ENCODE results near the gene ATP6V0E2.
"Not testable (repeated sequence)": the region's sequence is repeated elsewhere in the genome, so short reads cannot be mapped to it uniquely, and the experiment has no call there.

The ATP6V0E2 gene

DNA sequence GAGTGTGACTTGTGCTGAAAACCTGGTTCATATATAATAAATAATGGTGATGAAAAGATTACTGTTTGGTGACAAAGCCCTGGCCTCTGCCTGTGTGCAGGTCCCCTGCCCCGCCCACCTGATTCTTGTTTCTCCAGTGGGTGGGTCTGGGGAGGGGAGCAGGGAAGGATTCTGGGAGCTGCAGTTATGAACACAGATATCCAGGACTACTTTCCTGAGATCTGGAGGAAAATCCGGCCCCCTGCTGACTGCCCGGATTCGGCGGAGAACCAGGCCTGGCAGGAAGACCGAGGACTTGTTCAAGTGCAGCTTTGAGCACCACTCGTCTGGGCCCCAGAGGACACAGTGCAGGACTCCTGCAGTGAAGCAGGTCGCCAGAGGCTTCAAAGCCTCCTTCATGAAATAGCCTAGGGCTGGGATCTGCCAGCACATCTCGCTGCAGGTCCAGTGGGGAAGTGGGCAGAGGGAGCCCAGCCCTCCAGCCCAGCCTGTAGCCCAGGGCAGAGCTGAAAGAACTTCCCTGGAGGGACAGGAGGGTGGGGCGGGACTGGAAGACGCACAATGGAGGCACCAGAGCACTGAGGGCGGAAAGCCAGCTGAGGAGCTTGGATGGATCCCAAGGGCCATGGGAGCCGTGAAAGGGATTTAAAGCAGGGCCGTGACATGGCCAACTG is 7.0 kb downstream of the ATP6V0E2 start:
- peak; percentile 51 for DNase-seq

DNA sequence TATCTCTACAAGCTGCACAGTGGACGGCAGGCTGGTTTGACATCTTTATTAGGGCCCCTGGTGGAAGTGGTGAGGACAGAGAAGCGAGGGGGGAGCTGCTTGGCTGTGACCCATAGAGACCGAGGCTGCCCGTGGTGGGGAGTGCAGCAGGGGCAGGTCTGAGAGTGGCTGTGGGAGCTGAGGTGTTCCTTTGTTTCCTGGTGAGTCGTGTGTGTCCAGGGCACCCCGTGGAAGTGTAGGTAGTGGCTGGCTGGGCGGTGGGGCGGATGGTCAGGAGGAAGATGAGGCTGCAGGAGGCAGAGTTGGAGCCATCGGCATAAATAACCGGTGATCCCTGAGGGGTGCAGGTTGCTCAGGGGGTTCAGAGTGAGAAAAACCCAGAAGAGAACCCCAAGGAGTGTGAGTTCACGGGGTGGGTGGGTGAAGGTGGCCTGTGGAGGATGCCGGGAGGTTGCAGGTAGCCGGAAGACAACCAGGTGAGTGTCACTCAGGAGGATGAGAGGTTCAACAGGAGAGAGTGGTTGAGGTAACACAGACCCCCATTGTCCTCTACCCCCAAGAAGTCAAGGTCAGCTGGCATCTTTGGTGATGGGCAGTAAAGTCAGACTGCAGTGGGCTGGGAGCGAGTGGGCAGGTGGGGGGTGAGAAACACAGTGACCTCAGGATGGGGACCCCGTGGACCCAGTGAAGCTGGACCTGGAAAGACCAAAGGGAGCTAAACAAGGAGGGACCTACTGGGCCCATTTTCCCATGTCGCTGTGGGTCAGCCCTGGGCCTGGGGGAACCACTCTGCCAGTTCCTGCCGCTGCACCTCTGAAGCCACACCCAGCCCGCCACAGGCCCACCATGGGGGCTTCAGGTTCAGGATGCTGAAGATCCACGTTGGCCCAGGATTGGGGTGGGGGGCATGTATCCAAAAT is 7.8 kb downstream of the ATP6V0E2 start:
- DNase-seq, result no peak

- DNase-seq, result no peak
These were observed 8.7 kb downstream of the ATP6V0E2 start for GRCh38 chr7:149882248-149883047.

DNA sequence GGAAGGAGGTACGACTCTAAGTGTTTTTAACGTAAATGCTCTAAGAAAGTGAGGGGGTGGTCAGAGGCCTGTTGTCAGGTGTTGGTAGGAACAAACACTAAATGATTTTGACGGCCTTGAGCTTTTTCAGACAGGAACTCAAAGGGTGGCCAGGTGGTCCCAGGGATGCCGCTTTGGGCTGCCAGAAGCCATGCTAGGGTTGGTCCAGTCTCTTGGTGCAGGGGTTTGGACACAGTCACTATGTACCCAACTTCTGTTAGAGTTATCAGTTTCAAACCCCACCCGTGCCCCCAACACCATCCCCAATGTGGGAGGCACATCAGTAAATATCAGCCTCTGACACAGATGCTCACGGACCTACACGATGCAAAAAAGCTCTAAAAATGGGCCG is 9.3 kb downstream of the ATP6V0E2 start:
- no peak for DNase-seq

GRCh38 chr7:149883452-149883861 is 9.7 kb downstream of the ATP6V0E2 start:
- peak; percentile 15 for DNase-seq

- no peak for DNase-seq
These were observed 10.2 kb downstream of the ATP6V0E2 start for GRCh38 chr7:149884016-149884415.

- DNase-seq, result no peak
These were observed 10.8 kb downstream of the ATP6V0E2 start for GRCh38 chr7:149884541-149884940.

GRCh38 chr7:149885191-149886017 is 11.6 kb downstream of the ATP6V0E2 start:
- no peak for DNase-seq

- no peak for DNase-seq
These were observed 12.2 kb downstream of the ATP6V0E2 start for GRCh38 chr7:149886018-149886415.

DNA sequence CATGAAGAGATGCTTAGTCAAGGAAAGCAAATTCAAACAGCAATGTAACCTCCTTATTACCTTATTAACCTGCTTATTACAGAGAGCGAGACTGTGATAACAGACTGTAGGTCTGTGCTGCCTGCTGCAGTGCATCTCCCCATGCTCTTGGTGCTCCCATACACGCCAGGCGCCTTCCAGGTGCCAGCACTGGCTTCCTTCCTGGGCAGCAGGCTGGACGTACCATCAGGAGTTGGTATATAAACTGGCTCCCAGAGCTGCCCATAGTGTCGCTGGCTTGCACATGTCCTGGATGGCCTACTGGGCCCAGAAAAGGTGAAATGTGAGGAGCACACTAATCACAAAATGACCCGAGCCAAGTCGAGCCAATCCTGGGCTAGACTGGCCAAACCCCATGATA is 13.5 kb downstream of the ATP6V0E2 start:
- no peak for DNase-seq

GRCh38 chr7:149890715-149891114 is 16.9 kb downstream of the ATP6V0E2 start:
- not testable (repeated sequence) for DNase-seq

GRCh38 chr7:149894957-149895356 is 21.2 kb downstream of the ATP6V0E2 start:
- DNase-seq, result not testable (repeated sequence)

DNA sequence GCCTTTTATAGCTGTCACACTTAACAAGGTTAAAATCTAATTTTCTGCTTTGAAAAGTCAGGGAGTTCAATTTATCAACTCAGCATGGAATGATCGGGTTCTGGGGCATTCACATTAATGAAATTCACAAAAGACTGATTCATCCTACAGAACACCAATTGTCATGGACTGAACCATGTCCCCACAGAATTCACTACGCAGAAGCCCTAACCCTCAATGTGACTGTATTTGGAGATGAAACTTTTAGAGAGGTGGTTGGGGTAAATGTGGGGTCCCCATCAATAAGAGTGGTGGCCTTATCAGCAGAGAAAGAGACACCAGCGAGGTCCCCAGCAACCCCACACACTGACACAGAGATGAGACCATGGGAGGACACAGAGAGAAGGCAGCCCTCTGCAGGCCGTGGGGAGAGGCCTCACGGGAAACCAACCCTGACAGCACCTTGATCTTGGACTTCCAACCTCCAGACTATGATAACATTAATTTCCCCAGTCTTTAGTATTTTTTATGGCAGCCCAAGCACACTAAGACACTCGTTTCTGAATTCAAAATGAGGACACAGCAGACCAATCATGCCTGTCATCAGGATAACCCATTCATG is 34.1 kb downstream of the ATP6V0E2 start:
- not testable (repeated sequence) for DNase-seq

GRCh38 chr7:149910219-149910618 is 36.5 kb downstream of the ATP6V0E2 start:
- DNase-seq, result not testable (repeated sequence)

- DNase-seq, result not testable (repeated sequence)
These were observed 38.4 kb downstream of the ATP6V0E2 start for GRCh38 chr7:149912126-149912525.

GRCh38 chr7:149926414-149926813 is 52.6 kb downstream of the ATP6V0E2 start:
- not testable (repeated sequence) for DNase-seq
